Measurements from ENCODE around the gene DHX34.
"Not testable (repeated sequence)": the region's sequence is repeated elsewhere in the genome, so short reads cannot be mapped to it uniquely, and the experiment has no call there.

DHX34 gene

GRCh38 chr19:47348819-47349795 lies at the start of gene DHX34:
DHX34 (plus strand) TSS chr19:47349315; CDS start chr19:47353031, 3,716 bp downstream.
- peak; percentile 99 for DNase-seq

- DNase-seq, result not testable (repeated sequence)
These were observed 48.2 kb upstream of the DHX34 start for GRCh38 chr19:47300867-47301266.

GRCh38 chr19:47302249-47302648 lies 46.9 kb upstream of the DHX34 start:
- no peak for DNase-seq

- DNase-seq, result no peak
These were observed 45.1 kb upstream of the DHX34 start for GRCh38 chr19:47303966-47304365.

GRCh38 chr19:47305309-47305751 lies 43.8 kb upstream of the DHX34 start:
- DNase-seq, result peak; percentile 23

- DNase-seq, result no peak
These were observed 42.8 kb upstream of the DHX34 start for GRCh38 chr19:47306303-47306702.

- DNase-seq, result no peak
These were observed 40.1 kb upstream of the DHX34 start for GRCh38 chr19:47309038-47309437.

- DNase-seq, result peak; percentile 56
These were observed 39.5 kb upstream of the DHX34 start, which contains the start of gene C5AR1 for GRCh38 chr19:47309608-47310007. C5AR1 (plus strand) TSS chr19:47309861; CDS start chr19:47309896, 35 bp downstream.

GRCh38 chr19:47310323-47310722 lies 38.8 kb upstream of the DHX34 start:
- DNase-seq, result no peak

- DNase-seq, result peak; percentile 39
These were observed 38.3 kb upstream of the DHX34 start for GRCh38 chr19:47310819-47311218.

GRCh38 chr19:47312366-47313006 lies 36.6 kb upstream of the DHX34 start:
- no peak for DNase-seq

- DNase-seq, result no peak
These were observed 35.3 kb upstream of the DHX34 start for GRCh38 chr19:47313754-47314295.

GRCh38 chr19:47315125-47315821 lies 33.8 kb upstream of the DHX34 start:
- peak; percentile 78 for DNase-seq

- no peak for DNase-seq
These were observed 32.6 kb upstream of the DHX34 start for GRCh38 chr19:47316513-47316912.

GRCh38 chr19:47319923-47320871 lies 28.9 kb upstream of the DHX34 start:
- DNase-seq, result no peak

- no peak for DNase-seq
These were observed 27.5 kb upstream of the DHX34 start for GRCh38 chr19:47321630-47322029.

GRCh38 chr19:47322058-47322457 lies 27.1 kb upstream of the DHX34 start:
- no peak for DNase-seq

- DNase-seq, result no peak
These were observed 25.7 kb upstream of the DHX34 start for GRCh38 chr19:47323409-47323808.

GRCh38 chr19:47323872-47324271 lies 25.2 kb upstream of the DHX34 start:
- no peak for DNase-seq

- DNase-seq, result peak; percentile 61
These were observed 24.6 kb upstream of the DHX34 start for GRCh38 chr19:47324502-47324901.

- DNase-seq, result no peak
These were observed 18.6 kb upstream of the DHX34 start for GRCh38 chr19:47330466-47330869.

- DNase-seq, result no peak
These were observed 17.6 kb upstream of the DHX34 start for GRCh38 chr19:47331490-47331889.
